ENCODE measurements around the gene NAA30.

DNA sequence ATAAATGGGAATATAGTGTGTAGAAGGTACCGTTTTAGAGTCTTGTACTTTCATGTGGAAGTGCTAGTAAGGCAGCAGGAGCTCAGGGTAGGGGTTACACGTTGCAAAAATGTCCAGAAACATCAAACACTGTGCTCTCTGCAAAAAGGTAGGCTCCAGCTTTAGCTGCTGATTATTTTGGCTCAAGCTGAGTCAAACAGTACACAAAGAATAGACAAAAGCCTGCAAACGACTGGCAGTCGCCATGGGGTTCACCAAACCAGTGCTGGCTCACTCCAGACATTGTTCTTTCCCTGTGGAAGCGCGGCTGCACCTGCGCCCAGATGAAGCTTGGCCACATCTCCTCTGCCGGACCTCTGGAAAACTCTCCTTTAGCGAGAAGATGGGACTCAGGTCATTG lies 45.3 kb upstream of the NAA30 start:
- TF ChIP-seq POLR2AphosphoS5 (IDR thresholded peaks at IDR 0.05; ENCODE audit: low read depth, low read length) (no peak), SIN3A (IDR thresholded peaks at IDR 0.05; ENCODE audit: borderline replicate concordance, insufficient read depth, low read length) (no peak), TAF1 (IDR thresholded peaks at IDR 0.05; ENCODE audit: borderline replicate concordance, insufficient read depth, low read length) (no peak)
- TF ChIP-seq, protein P1, sequence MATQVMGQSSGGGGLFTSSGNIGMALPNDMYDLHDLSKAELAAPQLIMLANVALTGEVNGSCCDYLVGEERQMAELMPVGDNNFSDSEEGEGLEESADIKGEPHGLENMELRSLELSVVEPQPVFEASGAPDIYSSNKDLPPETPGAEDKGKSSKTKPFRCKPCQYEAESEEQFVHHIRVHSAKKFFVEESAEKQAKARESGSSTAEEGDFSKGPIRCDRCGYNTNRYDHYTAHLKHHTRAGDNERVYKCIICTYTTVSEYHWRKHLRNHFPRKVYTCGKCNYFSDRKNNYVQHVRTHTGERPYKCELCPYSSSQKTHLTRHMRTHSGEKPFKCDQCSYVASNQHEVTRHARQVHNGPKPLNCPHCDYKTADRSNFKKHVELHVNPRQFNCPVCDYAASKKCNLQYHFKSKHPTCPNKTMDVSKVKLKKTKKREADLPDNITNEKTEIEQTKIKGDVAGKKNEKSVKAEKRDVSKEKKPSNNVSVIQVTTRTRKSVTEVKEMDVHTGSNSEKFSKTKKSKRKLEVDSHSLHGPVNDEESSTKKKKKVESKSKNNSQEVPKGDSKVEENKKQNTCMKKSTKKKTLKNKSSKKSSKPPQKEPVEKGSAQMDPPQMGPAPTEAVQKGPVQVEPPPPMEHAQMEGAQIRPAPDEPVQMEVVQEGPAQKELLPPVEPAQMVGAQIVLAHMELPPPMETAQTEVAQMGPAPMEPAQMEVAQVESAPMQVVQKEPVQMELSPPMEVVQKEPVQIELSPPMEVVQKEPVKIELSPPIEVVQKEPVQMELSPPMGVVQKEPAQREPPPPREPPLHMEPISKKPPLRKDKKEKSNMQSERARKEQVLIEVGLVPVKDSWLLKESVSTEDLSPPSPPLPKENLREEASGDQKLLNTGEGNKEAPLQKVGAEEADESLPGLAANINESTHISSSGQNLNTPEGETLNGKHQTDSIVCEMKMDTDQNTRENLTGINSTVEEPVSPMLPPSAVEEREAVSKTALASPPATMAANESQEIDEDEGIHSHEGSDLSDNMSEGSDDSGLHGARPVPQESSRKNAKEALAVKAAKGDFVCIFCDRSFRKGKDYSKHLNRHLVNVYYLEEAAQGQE (IDR thresholded peaks at IDR 0.05; ENCODE audit: insufficient read depth in 1 of 2, low read depth in 2 of 2, low read length in 2 of 2) = no peak

Measured in PFSK-1 (cell line).